GM18951 (cell line): ENCODE results near the gene MAPK8IP2.

ENCODE experiments used
- POLR2A ChIP-seq: IDR thresholded peaks from 4 replicates; pipeline ENCODE4 v1.6.1; 2011; ENCODE audit warnings: mild to moderate bottlenecking; ENCODE audit not compliant: insufficient read length, insufficient read depth; ENCODE audit errors: extremely low read depth
- in situ Hi-C: fragments of 300-500 bp; cut with MboI; formaldehyde crosslinking; loops from one replicate; pipeline ENCODE4 v1.12.0; 2022; ENCODE audit warnings: low sequenced_read_pairs, mixed read lengths, inconsistent platforms; ENCODE audit not compliant: unreplicated experiment

Gene MAPK8IP2

DNA sequence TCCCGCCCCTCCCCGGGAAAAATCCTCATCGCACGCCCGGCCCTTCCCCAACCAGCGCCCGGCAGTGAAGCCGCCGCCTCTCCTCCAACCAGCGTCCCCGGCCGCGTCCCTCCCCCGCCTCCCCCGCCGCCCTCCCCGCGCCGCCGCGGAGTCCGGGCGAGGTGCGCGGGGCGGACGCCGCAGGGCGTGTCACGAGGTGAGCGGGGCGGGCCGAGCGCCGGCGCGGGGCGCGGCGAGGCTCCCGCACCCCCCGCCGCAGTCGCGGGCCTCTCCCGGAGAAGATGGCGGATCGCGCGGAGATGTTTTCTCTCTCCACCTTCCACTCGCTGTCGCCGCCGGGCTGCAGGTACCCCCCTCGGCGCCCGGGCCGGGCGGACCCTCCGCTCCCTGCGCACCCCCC lies at the start of gene MAPK8IP2:
Gene MAPK8IP2 (plus strand): TSS at position 256 of the 400 bp plus-strand sequence. CDS start 26 bp downstream, at position 282.
- in situ Hi-C loops, result no loop called here
- no peak for TF ChIP-seq POLR2A

DNA sequence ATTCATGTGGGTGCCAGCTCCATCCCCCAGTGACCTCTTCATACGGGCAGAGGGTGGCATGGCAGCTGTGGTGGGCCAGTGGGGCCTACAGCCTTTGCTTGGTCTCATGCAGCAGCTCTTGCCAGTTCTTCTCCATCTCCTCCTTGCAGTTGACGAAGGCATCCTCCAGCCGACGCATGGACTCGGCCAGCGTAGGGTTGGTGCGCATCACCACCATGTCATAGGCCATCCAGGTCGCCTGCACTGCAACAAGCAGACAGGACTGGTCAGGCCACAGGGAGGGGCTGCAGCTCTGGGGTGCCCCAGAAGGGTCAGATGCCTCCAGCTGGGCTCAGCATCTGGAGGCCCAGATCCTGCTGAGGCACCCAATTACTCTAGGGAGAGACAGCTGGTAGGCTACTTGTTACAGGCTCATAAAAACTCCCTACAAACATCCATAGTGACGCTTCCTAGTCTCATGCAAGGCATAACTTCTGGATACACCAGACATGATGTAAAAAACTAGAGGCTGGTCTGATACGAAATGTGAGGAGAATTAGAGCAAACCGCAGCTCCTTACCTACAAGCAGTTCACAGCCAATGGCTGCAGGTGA lies 49.3 kb upstream of the MAPK8IP2 start:
- in situ Hi-C loops, result no loop called here
- TF ChIP-seq POLR2A, result no peak

DNA sequence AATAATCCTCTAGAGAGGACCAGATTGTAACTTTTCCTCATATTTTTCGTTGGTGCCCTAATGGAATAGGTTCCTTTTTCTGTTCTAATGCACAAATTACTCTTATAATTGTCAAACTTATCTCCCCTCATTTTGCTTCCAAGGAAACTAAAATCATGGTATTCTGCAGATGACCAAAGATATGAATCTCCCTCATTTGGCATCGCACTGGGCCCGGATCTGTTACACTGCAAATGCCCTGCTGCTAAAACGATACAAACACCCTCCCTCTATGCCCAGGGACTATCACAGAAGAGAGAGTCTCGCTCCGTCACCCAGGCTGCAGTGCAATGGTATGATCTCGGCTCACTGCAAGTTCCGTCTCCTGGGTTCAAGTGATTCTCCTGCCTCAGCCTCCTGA lies 47.3 kb upstream of the MAPK8IP2 start:
- in situ Hi-C loops, result no loop called here
- TF ChIP-seq POLR2A, result no peak

DNA sequence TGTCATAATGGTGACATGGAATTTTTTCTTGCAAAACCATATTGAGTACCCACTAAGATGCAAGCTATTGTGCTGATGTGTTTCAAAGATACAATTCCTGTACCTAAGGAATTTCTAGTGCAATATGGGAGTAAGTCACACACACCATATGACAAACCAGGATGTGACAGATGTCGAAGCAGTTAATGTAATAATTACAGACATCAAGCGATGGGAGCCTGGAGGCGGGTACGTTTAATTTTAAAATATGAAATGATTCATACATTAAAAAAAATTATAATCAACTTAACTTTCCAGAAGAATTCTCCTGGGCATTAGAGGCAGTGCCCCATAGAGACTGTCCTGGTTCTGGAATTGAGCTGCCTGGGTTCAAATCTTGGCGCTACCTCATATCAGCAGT lies 43.9 kb upstream of the MAPK8IP2 start:
- in situ Hi-C loops, result no loop called here

DNA sequence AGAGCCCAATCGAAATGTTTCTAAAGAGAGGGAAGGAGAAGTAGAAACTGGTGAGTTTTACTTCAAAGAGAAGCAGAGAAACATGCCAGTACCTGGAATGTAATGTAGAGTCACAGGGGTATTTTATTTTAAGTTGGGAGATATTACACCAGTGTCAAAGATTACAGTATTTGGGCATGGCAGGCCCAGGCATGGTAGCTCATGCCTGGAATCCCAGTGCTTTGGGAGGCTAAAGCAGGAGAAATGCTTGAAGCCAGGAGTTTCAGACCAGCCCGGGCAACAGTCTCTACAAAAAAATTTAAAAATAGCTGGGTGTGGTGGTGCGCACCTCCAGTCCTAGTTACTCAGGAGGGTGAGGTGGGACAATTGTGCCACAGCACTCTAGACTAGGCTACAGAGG lies 40.6 kb upstream of the MAPK8IP2 start:
- in situ Hi-C loops, result no loop called here
- no peak for TF ChIP-seq POLR2A

More for the DNA sequence above, 43.9 kb upstream of the MAPK8IP2 start:
- no peak for TF ChIP-seq POLR2A

DNA sequence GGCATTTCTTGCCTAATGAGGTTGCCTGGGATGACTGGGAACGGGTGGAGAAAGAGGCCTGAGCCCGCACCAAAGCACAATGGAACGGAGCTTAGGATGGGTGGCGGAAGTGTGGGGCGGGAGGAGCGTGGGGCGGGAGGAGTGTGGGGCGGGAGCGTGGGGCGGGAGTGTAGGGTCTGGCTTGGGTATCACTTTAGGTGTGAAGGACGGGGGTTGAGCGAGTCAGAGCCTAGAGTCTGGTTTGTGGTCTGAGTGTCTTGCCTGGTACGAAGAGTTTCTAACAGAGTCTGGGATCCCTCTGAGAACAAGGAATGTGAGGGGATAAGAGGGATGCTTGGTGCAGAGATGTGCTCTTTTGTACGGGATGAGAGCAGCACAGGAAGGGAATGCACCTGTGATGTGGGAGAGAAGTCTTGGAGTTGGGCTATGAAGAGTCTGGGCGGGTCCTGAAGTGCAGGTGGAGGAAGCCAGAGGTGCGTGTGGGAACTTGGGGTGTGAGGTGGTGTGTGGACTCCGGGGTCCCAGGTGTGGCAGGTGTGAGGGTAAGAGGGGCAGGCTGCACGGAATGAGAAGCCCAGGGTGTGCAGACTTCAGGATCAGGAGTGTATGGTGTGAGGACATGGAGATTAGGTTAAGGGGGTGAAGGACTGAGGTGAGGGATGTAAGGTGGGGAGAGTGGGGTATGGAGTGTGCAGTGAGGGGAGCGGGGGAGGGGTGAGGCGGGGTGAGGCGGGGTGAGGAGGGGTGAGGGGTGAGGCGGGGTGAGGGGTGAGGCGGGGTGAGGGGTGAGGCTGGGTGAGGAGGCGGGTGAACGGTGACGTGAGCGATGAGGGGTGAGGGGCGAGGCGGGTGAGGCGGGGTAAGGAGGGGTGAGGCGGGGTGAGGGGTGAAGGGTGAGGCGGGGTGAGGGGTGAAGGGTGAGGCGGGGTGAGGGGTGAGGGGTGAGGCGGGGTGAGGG lies 38.9 kb upstream of the MAPK8IP2 start:
- TF ChIP-seq POLR2A, result no peak
- in situ Hi-C loops, result no loop called here

DNA sequence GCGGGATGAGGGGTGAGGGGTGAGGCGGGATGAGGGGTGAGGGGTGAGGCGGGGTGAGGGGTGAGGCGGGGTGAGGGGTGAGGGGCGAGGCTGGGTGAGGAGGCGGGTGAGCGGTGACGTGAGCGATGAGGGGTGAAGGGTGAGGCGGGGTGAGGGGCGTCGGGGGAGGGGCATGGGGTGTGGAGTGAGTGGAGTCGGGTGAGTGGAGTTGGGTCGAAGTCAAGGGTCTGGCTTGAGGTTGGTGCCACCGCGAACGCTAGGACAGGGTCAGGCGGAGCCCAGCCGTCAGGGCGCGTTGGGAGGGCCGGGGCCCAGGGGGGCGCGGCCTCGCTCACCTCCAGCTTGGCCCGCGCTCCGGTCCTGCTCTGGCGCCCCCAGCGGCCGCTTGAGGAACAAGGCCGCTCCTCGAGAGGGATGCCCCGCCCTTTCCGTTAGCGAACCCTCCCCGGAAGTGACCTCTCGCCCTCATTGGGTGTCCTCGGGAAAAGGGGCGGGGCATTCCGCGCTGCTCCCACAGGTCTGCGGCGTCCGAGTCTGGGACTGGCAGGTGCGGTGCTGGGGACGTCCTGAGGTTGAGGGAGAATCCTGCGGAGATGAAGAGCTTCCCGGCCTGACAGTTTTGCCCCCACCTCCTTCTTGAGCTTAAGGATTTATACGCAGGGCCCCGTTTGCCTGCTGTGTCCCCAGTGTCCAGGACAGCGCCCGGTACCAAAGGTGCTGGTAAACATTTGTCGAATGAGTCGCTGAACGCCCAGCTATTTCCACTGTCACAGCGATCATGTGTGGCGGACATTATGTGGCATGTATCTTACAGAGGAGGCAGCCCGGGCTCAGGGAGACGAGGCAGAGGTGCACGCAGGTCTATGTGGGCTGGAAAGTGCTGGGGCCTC lies 37.8 kb upstream of the MAPK8IP2 start, which contains the start of gene SYCE3:
Gene SYCE3 (minus strand): TSS at position 397 of the 890 bp plus-strand sequence. CDS start 6,514 bp downstream, outside the sequence.
- in situ Hi-C loops, result no loop called here
- peak; percentile 73 for TF ChIP-seq POLR2A

DNA sequence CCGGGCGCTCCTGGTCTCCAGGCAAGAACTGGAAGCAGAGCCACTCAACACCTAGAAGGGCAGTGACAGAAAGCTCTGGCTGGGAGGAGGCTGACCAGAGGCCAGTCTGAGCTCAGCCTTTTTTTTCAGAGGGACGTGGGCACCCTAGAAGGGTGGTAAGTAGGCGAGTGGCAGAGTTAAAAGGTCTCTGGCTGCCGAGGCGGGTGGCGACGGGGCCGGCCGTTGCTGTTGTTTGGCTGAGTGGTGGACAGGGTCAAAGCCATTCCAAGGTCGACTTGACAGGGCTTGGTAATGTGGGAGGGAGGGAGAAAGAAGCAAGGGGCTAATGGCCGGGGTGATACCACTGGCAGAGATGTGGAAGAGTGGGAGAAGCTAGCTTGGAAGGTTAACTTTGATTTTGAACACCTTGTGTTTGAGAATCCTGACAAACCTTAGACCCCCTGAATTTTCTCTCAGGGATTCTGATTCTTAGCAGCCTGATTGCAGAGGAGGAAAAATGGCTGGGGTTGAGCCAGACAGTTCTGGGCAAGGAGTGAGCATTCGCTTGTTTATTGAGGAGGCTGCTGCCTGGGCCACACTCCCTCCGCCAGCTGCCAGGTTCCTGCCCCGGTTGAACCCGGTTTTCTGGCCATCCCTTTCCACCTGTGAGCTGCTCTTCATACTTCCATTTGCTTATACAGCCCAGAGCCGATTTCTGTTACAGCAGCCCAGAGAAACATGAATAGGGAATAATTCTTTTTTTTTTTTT lies 37.0 kb upstream of the MAPK8IP2 start:
- no peak for TF ChIP-seq POLR2A
- in situ Hi-C loops, result no loop called here

DNA sequence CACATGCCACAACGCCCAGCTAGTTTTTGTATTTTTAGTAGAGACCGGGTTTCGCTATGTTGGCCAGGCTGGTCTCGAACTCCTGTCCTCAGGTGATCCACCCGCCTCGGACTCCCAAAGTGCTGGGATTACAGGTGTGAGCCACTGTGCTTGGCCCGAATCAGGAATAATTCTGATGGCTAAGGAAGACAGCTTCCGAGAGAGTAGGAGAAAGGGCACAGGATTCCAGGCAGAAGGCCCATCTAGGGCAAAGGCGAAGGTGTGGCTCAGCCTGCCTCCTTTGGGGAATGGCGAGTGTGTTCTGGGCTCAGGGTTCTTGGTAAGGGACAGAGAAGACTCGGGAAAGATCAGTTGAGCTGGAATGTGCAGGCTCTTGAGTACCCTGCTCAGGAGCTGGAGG lies 36.3 kb upstream of the MAPK8IP2 start:
- in situ Hi-C loops, result no loop called here
- no peak for TF ChIP-seq POLR2A

DNA sequence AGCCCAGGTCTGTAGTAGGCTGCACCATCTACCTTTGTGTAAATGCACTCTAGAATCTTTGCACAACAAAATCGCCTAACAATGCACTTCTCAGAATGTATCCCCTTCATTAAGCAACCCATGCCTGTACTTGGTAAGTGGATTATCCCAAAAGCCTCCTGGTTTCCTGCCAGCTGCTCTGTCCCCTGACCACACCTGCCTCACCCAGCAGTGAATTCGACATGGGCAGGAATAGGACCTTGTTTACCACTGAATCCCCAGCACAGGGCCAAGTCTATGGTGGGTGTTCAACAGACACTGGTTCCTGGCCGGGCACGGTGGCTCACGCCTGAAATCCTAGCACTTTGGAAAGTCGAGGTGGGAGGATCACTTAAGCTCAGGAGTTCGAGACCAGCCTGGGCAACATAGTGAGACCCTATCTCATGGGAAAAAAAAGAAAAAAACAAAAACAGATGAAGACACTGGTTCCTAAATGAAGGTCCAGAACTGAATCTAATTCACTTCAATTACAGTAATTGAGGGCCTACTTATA lies 32.8 kb upstream of the MAPK8IP2 start:
- in situ Hi-C loops, result no loop called here
- no peak for TF ChIP-seq POLR2A

DNA sequence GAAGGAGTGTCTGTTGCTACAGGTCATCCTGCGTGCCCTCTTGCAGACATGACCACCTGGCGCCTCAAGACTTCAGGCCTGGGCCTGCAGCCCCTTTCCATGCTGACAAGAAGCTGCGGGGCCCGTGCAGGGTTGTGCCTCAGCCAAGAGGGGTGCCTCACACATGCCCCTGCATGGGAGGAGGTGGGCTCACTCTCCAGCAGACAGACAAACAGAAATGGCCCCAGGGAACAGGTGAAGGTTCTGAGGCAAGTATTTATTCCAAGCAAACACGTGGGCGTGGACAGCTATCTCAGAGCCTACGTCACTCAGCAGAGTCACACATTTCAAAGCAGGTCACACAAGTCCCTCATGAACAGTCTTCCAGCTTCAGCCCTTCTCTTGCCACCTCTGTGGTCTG lies 32.0 kb upstream of the MAPK8IP2 start:
- in situ Hi-C loops, result no loop called here
- no peak for TF ChIP-seq POLR2A

DNA sequence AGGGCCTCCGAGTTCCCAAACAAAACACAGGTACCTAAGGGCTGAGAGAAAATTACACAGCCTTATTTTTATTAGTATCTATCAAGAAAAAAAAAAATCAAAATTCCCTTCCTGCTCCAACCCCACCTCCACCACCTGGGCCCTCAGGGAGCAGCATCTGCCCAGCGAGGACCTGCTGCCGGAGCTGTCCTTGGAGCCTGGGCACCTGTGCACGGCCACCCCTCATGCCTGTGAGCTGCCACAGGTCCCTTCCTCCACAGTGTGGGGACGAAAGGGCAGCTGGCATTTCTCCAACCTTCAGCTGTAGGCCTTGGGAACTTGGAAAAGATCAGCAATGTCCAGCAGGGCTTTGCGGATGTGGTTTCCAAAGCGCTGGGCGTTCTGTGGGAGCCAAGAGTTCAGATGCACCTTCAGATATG lies 31.5 kb upstream of the MAPK8IP2 start:
- in situ Hi-C loops, result no loop called here
- TF ChIP-seq POLR2A, result no peak
